A673 (cell line): ENCODE results near the gene TNRC6C.

ENCODE experiments used
- CTCF ChIP-seq: fragments of 300-800, 200-600 bp; sonication (generic); conservative IDR thresholded peaks from 2 replicates; pipeline ENCODE4 v1.5.1; 2017; ENCODE audit warnings: low read depth, mild to moderate bottlenecking, antibody characterized with exemption, low read length, moderate library complexity, mixed read lengths
- EZH2 ChIP-seq: fragments of 200-600 bp; sonication (generic); IDR thresholded peaks from 2 replicates; pipeline ENCODE4 v1.6.1; 2017; ENCODE audit warnings: borderline replicate concordance, low read depth, mild to moderate bottlenecking, mixed read lengths, antibody characterized with exemption, low read length; ENCODE audit not compliant: poor library complexity, severe bottlenecking

GRCh38 chr17:78049609-78050008 is 91.1 kb downstream of the TNRC6C start:
- TF ChIP-seq CTCF (no peak), EZH2 (no peak)
